ENCODE measurements around the gene COMT. TPM values are rescaled to one million over a fixed set of nuclear protein-coding genes. Genes with fewer than 3 reads are reported as not detected.

The COMT gene
- total RNA-seq, 6 donors from 2014 or later, result 136 to 475 (median 272) TPM

DNA sequence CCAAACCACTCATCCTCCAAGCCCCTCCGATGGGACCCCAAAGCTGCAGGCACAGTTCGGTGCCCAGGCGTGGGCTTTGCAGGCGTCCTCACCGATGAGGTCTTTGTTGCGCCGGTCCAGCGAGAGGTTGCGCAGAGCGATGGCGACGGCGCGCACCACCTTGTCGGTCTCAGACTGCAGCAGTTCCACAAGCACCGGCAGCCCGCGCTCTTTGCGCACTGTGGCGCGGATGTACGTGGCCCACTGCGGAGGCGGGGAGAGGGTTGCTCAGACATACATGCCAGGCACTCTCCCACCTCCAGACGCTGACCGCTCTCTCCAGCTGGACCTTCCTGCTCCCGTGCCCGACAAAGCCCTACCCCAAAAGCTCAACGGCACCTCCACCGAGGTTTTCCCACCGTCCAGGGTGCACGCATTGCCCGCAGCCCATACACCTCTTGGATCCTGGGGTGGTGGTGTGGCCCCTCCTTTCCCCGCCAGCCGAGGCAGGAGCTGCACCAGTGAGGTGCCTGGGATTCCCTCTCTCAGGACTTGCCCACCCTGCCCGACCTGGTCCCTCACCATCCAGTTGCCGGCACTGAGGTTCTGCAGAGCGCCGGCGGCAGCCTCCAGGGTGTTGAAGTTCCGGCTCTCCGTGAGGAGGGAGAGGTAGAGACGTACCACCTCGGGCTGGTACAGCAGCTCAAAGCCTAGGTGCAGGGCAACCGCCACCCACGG, 32.1 kb downstream of the COMT start:
- Histone ChIP-seq H3K27me3 (no peaks in the 10 kb centered on the region), H3K4me1 (peaks cover 16 to 30% (median 24%) of the 10 kb centered on the region in 4 donors), H3K9me3 (no peaks in the 10 kb centered on the region), H3K36me3 (peaks cover 5 to 50% (median 23%) of the 10 kb centered on the region in 4 donors), H3K27ac (no peak overlapping the region), H3K4me3 (no peak overlapping the region)
- ATAC-seq (ENCODE audit: low FRiP score in 2 of 2), result no peak
- 95 to 97% methylated on average over 39 to 40 of the region's 46 CpGs for WGBS, 2 donors
- TF ChIP-seq POLR2A (IDR thresholded peaks at IDR 0.05) (no peak), EP300 (IDR thresholded peaks at IDR 0.05) (no peak), POLR2AphosphoS5 (IDR thresholded peaks at IDR 0.05) (no peak)
- TF ChIP-seq, protein P1, sequence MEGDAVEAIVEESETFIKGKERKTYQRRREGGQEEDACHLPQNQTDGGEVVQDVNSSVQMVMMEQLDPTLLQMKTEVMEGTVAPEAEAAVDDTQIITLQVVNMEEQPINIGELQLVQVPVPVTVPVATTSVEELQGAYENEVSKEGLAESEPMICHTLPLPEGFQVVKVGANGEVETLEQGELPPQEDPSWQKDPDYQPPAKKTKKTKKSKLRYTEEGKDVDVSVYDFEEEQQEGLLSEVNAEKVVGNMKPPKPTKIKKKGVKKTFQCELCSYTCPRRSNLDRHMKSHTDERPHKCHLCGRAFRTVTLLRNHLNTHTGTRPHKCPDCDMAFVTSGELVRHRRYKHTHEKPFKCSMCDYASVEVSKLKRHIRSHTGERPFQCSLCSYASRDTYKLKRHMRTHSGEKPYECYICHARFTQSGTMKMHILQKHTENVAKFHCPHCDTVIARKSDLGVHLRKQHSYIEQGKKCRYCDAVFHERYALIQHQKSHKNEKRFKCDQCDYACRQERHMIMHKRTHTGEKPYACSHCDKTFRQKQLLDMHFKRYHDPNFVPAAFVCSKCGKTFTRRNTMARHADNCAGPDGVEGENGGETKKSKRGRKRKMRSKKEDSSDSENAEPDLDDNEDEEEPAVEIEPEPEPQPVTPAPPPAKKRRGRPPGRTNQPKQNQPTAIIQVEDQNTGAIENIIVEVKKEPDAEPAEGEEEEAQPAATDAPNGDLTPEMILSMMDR (IDR thresholded peaks at IDR 0.05), result no peak
- DNase-seq, result peak in 1 of 2 donors; percentile 72

GRCh38 chr22:19974268-19974861, 32.8 kb downstream of the COMT start:
- Histone ChIP-seq H3K4me3 (no peak overlapping the region), H3K27ac (peak overlapping the region in 1 of 4 donors; percentile 25), H3K36me3 (peaks cover 0 to 50% (median 21%) of the 10 kb centered on the region in 4 donors), H3K27me3 (no peaks in the 10 kb centered on the region), H3K4me1 (peaks cover 16 to 30% (median 24%) of the 10 kb centered on the region in 4 donors), H3K9me3 (no peaks in the 10 kb centered on the region)
- ATAC-seq (ENCODE audit: low FRiP score in 2 of 2) (peak in 1 of 2 donors; percentile 24), DNase-seq (peak in 1 of 2 donors; percentile 31)
- TF ChIP-seq POLR2A (IDR thresholded peaks at IDR 0.05) (no peak), POLR2AphosphoS5 (IDR thresholded peaks at IDR 0.05) (no peak), EP300 (IDR thresholded peaks at IDR 0.05) (no peak)
- TF ChIP-seq, protein P1 (IDR thresholded peaks at IDR 0.05), result no peak
- 60 to 70% methylated on average over 10 to 11 of the region's 11 CpGs for WGBS, 2 donors

GRCh38 chr22:19974935-19975706, 33.5 kb downstream of the COMT start:
- Histone ChIP-seq H3K4me1 (peaks cover 16 to 30% (median 24%) of the 10 kb centered on the region in 4 donors), H3K36me3 (peaks cover 0 to 51% (median 21%) of the 10 kb centered on the region in 4 donors), H3K27me3 (no peaks in the 10 kb centered on the region), H3K9me3 (no peaks in the 10 kb centered on the region), H3K4me3 (no peak overlapping the region), H3K27ac (peak overlapping the region in 1 of 4 donors; percentile 25)
- WGBS, 2 donors, result 61 to 76% methylated on average over 11 to 12 of the region's 13 CpGs
- DNase-seq, result peak in 1 of 2 donors; percentile 19
- no peak for ATAC-seq (ENCODE audit: low FRiP score in 2 of 2)
- TF ChIP-seq EP300 (IDR thresholded peaks at IDR 0.05) (no peak), POLR2A (IDR thresholded peaks at IDR 0.05) (no peak), POLR2AphosphoS5 (IDR thresholded peaks at IDR 0.05) (no peak)
- TF ChIP-seq, protein P1 (IDR thresholded peaks at IDR 0.05), result no peak

DNA sequence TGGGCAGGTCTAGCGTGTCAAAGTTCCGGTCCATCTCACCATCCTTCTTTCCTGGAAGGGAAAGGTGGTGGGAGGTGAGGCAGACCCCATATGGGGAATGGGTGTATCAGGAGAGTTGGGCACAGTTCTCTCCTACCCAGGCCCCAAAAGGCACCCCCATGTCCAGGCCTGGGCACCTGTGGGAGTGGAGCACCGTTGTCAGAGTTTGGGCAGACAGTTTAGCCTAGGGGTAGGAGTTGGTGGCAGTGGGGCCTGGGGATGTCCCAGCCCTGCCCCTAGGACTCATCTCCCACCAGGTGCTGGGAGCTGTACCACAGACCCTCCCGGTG, 34.1 kb downstream of the COMT start:
- ATAC-seq (ENCODE audit: low FRiP score in 2 of 2) (no peak), DNase-seq (peak in 1 of 2 donors; percentile 30)
- no peaks in the 10 kb centered on the region for H3K9me3 ChIP-seq
- no peak overlapping the region for H3K27ac ChIP-seq
- peaks cover 0 to 56% (median 23%) of the 10 kb centered on the region in 4 donors for H3K36me3 ChIP-seq
- H3K27me3 ChIP-seq, result no peaks in the 10 kb centered on the region
- TF ChIP-seq POLR2A (IDR thresholded peaks at IDR 0.05), result no peak
- TF ChIP-seq, protein P1 (IDR thresholded peaks at IDR 0.05), result no peak
- no peak for TF ChIP-seq EP300 (IDR thresholded peaks at IDR 0.05)
- TF ChIP-seq POLR2AphosphoS5 (IDR thresholded peaks at IDR 0.05), result no peak
- peaks cover 15 to 28% (median 20%) of the 10 kb centered on the region in 4 donors for H3K4me1 ChIP-seq
- no peak overlapping the region for H3K4me3 ChIP-seq
- WGBS, 2 donors, result 50 to 70% methylated on average over 1 to 4 of the region's 4 CpGs

Data from upper lobe of left lung (tissue), 6 donors.